Erythroblast (primary cell): ENCODE results near the gene ADGRE2.

Experiments
- GATA1 ChIP-seq: IDR thresholded peaks from 2 replicates; pipeline ENCODE4 v1.6.1; 2011; ENCODE audit warnings: low read depth, mild to moderate bottlenecking, control low read depth, low read length, moderate library complexity
- POLR2A ChIP-seq: IDR thresholded peaks from 2 replicates; pipeline ENCODE4 v1.6.1; 2011; ENCODE audit warnings: mild to moderate bottlenecking, low read length

- TF ChIP-seq POLR2A (no peak), GATA1 (no peak)
Observed at GRCh38 chr19:14772467-14772866, 5.9 kb downstream of the ADGRE2 start.
